CD14-positive monocyte (primary cell): ENCODE results near the gene NR3C1. TPM values are rescaled to one million over a fixed set of nuclear protein-coding genes. Genes with fewer than 3 reads are reported as not detected.

Source experiments
- DNase-seq, 3 donors: peaks; one replicate each; pipeline ENCODE4 v3.0.0-alpha.2; 2011 to 2022
- H2AFZ ChIP-seq: 2 replicates; pipeline ENCODE4 v1.6.0; 2012; ENCODE audit warnings: mild to moderate bottlenecking, low read depth, low read length, inconsistent platforms; ENCODE audit not compliant: insufficient read depth, poor library complexity, severe bottlenecking
- H3K27ac ChIP-seq, 2 donors: 1 replicate in 1 of 2; 2 replicates in 1 of 2; pipeline ENCODE4 v1.5.1; 2012 to 2013; ENCODE audit warnings: low read length in 2 of 2, control low read depth in 1 of 2, inconsistent platforms in 1 of 2, low read depth in 1 of 2, mild to moderate bottlenecking in 1 of 2
- H3K27me3 ChIP-seq, 2 donors: one replicate each; pipeline versions ENCODE4 v1.6.0 to v1.6.1; 2011 to 2013; ENCODE audit warnings: low read length in 2 of 2; ENCODE audit not compliant: control insufficient read depth in 2 of 2, insufficient read depth in 2 of 2
- H3K36me3 ChIP-seq, 2 donors: replicated peaks in 1 of 2; 1 replicate in 1 of 2; 2 replicates in 1 of 2; pipeline versions ENCODE4 v1.5.1 to v1.6.1; 2012 to 2013; ENCODE audit warnings: low read length in 2 of 2, control low read depth in 1 of 2, inconsistent platforms in 1 of 2, mild to moderate bottlenecking in 1 of 2; ENCODE audit not compliant: insufficient read depth in 2 of 2, control insufficient read depth in 1 of 2
- H3K4me1 ChIP-seq, 2 donors: 1 replicate in 1 of 2; 2 replicates in 1 of 2; pipeline versions ENCODE4 v1.5.1 to v1.6.1; 2012 to 2013; ENCODE audit warnings: low read length in 2 of 2, control low read depth in 1 of 2, inconsistent platforms in 1 of 2, mild to moderate bottlenecking in 1 of 2, moderate library complexity in 1 of 2; ENCODE audit not compliant: insufficient read depth in 2 of 2, control insufficient read depth in 1 of 2
- H3K4me2 ChIP-seq: replicated peaks from 2 replicates; pipeline ENCODE3; 2012; ENCODE audit warnings: low read length, moderate library complexity, mild to moderate bottlenecking; ENCODE audit not compliant: poor library complexity, severe bottlenecking; ENCODE audit errors: extremely low read depth
- H3K4me3 ChIP-seq, 3 experiments: fragments of 200-600 bp in 1 of 3; sonication (generic) in 1 of 3; replicated peaks in 1 of 3; 1 replicate in 2 of 3; 2 replicates in 1 of 3; pipeline ENCODE4 v1.5.1; 2011 to 2013; ENCODE audit warnings: low read length in 3 of 3, mild to moderate bottlenecking in 3 of 3, control low read depth in 2 of 3, low read depth in 2 of 3, inconsistent platforms in 1 of 3, moderate library complexity in 1 of 3
- H3K79me2 ChIP-seq: 2 replicates; pipeline ENCODE4 v1.6.0; 2012; ENCODE audit warnings: mild to moderate bottlenecking, control low read depth, inconsistent platforms, low read length, moderate library complexity; ENCODE audit not compliant: insufficient read depth
- H3K9ac ChIP-seq: 2 replicates; pipeline ENCODE4 v1.6.0; 2017; ENCODE audit warnings: low read length, mild to moderate bottlenecking; ENCODE audit not compliant: insufficient read depth, poor library complexity, severe bottlenecking
- H3K9me3 ChIP-seq, 2 donors: replicated peaks in 1 of 2; 1 replicate in 1 of 2; 2 replicates in 1 of 2; pipeline versions ENCODE4 v1.5.1 to v1.6.1; 2012 to 2013; ENCODE audit warnings: low read length in 2 of 2, control low read depth in 1 of 2; ENCODE audit not compliant: control insufficient read depth in 1 of 2, insufficient read depth in 1 of 2
- H4K20me1 ChIP-seq: 2 replicates; pipeline ENCODE4 v1.6.0; 2012; ENCODE audit warnings: mild to moderate bottlenecking, low read length, control low read depth, moderate library complexity; ENCODE audit not compliant: insufficient read depth
- H3K27ac Mint-ChIP-seq, 7 donors: one replicate each; pipeline ENCODE4 v1.8.0; 2020; ENCODE audit warnings: mild to moderate bottlenecking in 7 of 7, mixed read lengths in 7 of 7, moderate library complexity in 6 of 7, inconsistent platforms in 2 of 7
- H3K27me3 Mint-ChIP-seq, 3 donors: one replicate each; pipeline ENCODE4 v1.8.0; 2021 to 2022; ENCODE audit warnings: low read depth in 3 of 3, mild to moderate bottlenecking in 3 of 3, mixed read lengths in 3 of 3, moderate library complexity in 3 of 3, inconsistent platforms in 1 of 3
- H3K36me3 Mint-ChIP-seq, 2 donors: one replicate each; pipeline ENCODE4 v1.8.0; 2020; ENCODE audit warnings: mixed read lengths in 2 of 2, inconsistent platforms in 1 of 2, mild to moderate bottlenecking in 1 of 2
- H3K4me1 Mint-ChIP-seq: one replicate; pipeline ENCODE4 v1.8.0; 2020; ENCODE audit warnings: mild to moderate bottlenecking, mixed read lengths
- H3K4me3 Mint-ChIP-seq, 2 donors: one replicate each; pipeline ENCODE4 v1.8.0; 2020; ENCODE audit warnings: mild to moderate bottlenecking in 2 of 2, mixed read lengths in 2 of 2, moderate library complexity in 1 of 2
- H3K9me3 Mint-ChIP-seq, 7 donors: one replicate each; pipeline ENCODE4 v1.8.0; 2020 to 2022; ENCODE audit warnings: mixed read lengths in 7 of 7, mild to moderate bottlenecking in 6 of 7, moderate library complexity in 6 of 7, inconsistent platforms in 2 of 7
- WGBS: methylation state at CpG from one replicate; pipeline ENCODE4 v1.1.5; 2013; ENCODE audit warnings: missing lambda C conversion rate; ENCODE audit not compliant: insufficient coverage; 5-methylcytosine and 5-hydroxymethylcytosine counted together
- intact Hi-C, 2 donors: fragments of 100-400 bp; cut with micrococcal nuclease; formaldehyde crosslinking; loops; one replicate each; pipeline versions ENCODE4 v1.15.0 to v1.15.1; 2023
- polyA plus RNA-seq, 3 donors: library from polyadenylated mRNA; depleted of rRNA in 1 of 3; unstranded in 2 of 3; stranded (reverse) in 1 of 3; fragments of 300-500 nt in 2 of 3; fragments of >200 nt in 1 of 3; fragmentation: Illumina TruSeq in 2 of 3; gene quantifications; 1 replicate in 2 of 3; 2 replicates in 1 of 3; pipeline ENCODE4 v1.2.3, GENCODE V29; 2012 to 2021
- TF ChIP-seq, protein P1 (sequence below): fragments of 200-600 bp; IDR thresholded peaks from one replicate; pipeline ENCODE4 v1.8.0; 2022; ENCODE audit warnings: antibody characterized with exemption, mild to moderate bottlenecking

Gene NR3C1
- polyA plus RNA-seq, 3 donors, result 25.4 to 82.8 (median 75.1) TPM

- peaks cover 51% of the 10 kb centered on the region for H3K79me2 ChIP-seq
- peaks cover 50 to 88% of the 10 kb centered on the region in 2 donors for H3K36me3 ChIP-seq
- H4K20me1 ChIP-seq, result peaks cover 81% of the 10 kb centered on the region
- Mint-ChIP-seq H3K4me1 (peaks cover 6% of the 10 kb centered on the region), H3K27me3 (no peaks in the 10 kb centered on the region), H3K27ac (peak overlapping the region in 4 of 7 donors; percentile 2 to 63 (median 30)), H3K9me3 (peaks cover 0 to 5% (median 2%) of the 10 kb centered on the region in 7 donors), H3K36me3 (peaks cover 59 to 64% of the 10 kb centered on the region in 2 donors), H3K4me3 (no peak overlapping the region)
- no peaks in the 10 kb centered on the region for H3K4me1 ChIP-seq
- no peaks in the 10 kb centered on the region for H3K27me3 ChIP-seq
- H3K4me3 ChIP-seq, result no peak overlapping the region
- no peaks in the 10 kb centered on the region for H3K9me3 ChIP-seq
- TF ChIP-seq, protein P1, sequence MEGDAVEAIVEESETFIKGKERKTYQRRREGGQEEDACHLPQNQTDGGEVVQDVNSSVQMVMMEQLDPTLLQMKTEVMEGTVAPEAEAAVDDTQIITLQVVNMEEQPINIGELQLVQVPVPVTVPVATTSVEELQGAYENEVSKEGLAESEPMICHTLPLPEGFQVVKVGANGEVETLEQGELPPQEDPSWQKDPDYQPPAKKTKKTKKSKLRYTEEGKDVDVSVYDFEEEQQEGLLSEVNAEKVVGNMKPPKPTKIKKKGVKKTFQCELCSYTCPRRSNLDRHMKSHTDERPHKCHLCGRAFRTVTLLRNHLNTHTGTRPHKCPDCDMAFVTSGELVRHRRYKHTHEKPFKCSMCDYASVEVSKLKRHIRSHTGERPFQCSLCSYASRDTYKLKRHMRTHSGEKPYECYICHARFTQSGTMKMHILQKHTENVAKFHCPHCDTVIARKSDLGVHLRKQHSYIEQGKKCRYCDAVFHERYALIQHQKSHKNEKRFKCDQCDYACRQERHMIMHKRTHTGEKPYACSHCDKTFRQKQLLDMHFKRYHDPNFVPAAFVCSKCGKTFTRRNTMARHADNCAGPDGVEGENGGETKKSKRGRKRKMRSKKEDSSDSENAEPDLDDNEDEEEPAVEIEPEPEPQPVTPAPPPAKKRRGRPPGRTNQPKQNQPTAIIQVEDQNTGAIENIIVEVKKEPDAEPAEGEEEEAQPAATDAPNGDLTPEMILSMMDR, result no peak
- no peak overlapping the region for H2AFZ ChIP-seq
- H3K27ac ChIP-seq, result no peak overlapping the region
- no peak overlapping the region for H3K4me2 ChIP-seq
- no peak for DNase-seq
- no peak overlapping the region for H3K9ac ChIP-seq
- intact Hi-C loops, result no loop called here
Observed at GRCh38 chr5:143302341-143303045, 101.0 kb downstream of the NR3C1 start.

DNA sequence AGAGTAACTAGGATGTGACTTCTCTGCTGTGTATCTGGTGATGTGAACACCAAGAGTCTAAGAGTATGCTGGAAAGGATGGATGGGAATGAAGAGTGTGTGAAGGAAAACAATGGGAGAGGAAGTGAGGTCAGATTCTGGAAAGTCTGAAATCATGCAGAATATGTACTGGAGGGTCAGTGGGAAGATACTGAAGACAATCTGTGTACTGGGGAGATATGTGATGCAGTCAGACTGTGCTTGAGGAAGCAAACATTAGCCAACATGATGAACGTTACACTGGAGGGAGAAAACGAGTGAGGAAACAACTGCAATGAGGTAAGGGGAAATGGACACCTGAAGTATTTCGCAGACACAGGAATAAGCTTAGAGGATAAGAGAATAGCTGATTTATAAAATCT lies 105.7 kb downstream of the NR3C1 start:
- Histone ChIP-seq H4K20me1 (peaks cover 65% of the 10 kb centered on the region), H3K27ac (peak overlapping the region in 1 of 2 donors; percentile 47), H3K4me3 (no peak overlapping the region), H3K4me2 (no peak overlapping the region), H3K9ac (no peak overlapping the region), H3K9me3 (no peaks in the 10 kb centered on the region), H3K27me3 (no peaks in the 10 kb centered on the region), H3K79me2 (peaks cover 14% of the 10 kb centered on the region), H3K4me1 (no peaks in the 10 kb centered on the region), H3K36me3 (peaks cover 81 to 100% of the 10 kb centered on the region in 2 donors), H2AFZ (no peak overlapping the region)
- H3K27ac Mint-ChIP-seq, result peak overlapping the region in 5 of 7 donors; percentile 28 to 76 (median 64)
- H3K27me3 Mint-ChIP-seq, result no peaks in the 10 kb centered on the region
- DNase-seq, result peak in 1 of 3 donors; percentile 5
- no CpG with 5 or more reads among the region's 3 CpGs for WGBS
- peaks cover 4% of the 10 kb centered on the region for H3K4me1 Mint-ChIP-seq
- H3K4me3 Mint-ChIP-seq, result no peak overlapping the region
- intact Hi-C loops, result no loop called here
- peaks cover 61 to 75% of the 10 kb centered on the region in 2 donors for H3K36me3 Mint-ChIP-seq
- H3K9me3 Mint-ChIP-seq, result no peaks in the 10 kb centered on the region
- TF ChIP-seq, protein P1, result no peak
